Measurements from ENCODE around the gene SLC38A6.
"Not testable (repeated sequence)": the region's sequence is repeated elsewhere in the genome, so short reads cannot be mapped to it uniquely, and the experiment has no call there.

Gene SLC38A6

DNA sequence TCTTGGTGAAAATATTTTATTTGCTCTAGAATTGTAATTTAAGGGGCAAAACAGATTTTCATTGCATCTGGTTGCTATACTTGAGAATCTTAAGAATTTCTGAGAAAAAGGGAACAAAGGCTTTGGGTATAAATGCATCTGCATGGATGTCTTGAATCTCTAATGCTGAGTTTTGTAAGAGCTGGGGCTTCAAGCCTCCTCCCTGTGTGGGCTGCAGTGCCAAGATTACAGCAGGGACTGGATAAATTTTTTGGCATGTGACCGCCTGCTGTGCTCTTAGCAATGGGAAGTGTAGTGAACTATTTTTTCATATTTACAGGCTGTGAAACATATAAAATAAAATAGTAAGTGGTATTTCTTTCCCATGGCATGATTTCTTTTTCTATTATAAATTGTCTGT, 70.0 kb downstream of the SLC38A6 start:
- DNase-seq: no peak

DNA sequence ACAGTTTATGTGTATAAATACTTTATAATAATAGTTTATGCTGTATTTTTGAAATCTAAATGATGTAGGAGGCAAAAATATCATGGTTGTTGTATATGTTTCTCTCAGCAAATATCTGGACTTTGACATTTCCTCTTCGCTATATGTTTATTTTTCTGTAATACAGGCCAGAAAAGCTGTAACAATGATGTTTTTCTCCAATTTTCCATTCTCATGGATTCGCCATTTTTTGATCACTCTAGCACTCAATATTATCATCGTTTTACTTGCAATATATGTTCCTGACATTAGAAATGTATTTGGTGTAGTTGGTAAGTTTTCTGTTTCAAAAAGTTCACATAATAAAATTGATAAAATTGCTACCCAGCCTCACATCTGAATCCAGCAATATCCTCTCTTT, 70.6 kb downstream of the SLC38A6 start:
- DNase-seq: no peak

DNA sequence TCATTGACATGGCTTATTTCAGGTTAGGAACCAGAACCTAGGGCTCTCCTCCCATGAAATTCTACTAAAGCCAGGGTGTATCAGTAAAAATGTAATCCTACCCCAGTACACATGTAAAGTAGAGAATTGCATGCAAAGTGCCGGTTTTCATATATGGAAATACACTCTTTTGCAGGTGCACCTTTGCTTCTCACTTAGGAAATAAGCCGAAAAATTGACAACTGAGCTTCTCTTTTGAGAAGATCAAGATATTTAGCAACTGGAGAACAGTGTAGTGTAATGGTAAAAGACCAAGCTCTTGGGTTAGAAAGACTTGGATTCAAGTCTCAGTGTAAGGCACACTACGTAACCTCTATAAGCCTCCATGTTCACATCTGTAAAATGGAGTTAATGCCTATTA, 82.4 kb downstream of the SLC38A6 start:
- no peak for DNase-seq

DNA sequence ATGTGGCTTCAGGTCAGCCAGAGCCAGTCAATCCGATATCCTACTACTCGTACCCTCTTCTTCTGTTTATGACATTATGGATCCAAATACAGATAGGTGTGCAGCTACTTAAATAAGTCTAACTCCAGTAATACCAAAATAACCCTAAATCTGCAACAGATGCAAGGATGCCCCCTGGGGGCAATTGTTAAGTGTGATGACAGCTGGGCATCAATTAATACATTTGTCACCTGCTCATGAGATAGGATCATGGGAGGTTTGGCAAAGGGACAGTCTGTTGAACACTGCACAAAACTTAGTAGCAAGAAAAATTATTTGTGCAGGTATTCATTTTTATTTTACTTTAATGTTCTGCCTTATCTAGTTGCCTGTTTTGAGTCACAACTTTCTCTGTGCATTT, 83.2 kb downstream of the SLC38A6 start:
- DNase-seq: no peak

DNA sequence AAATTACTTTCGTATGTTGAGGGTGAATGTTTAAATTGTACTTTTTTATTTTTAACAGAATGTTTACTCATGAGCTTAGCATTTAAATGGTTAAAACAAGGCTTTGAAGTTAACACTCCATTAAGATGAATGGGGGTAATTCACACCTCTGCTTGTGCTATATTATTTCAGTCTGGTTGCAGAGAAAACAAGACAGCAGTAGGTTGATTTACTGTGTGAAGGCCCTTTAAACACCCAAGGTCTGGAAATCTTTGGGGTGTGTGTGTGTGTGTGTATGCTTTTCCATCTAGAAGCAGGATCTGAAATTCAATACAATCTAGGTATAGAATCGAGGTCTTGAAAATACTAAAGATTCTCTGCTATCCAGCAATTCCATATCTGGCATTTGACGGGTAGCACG, 83.8 kb downstream of the SLC38A6 start:
- no peak for DNase-seq

DNA sequence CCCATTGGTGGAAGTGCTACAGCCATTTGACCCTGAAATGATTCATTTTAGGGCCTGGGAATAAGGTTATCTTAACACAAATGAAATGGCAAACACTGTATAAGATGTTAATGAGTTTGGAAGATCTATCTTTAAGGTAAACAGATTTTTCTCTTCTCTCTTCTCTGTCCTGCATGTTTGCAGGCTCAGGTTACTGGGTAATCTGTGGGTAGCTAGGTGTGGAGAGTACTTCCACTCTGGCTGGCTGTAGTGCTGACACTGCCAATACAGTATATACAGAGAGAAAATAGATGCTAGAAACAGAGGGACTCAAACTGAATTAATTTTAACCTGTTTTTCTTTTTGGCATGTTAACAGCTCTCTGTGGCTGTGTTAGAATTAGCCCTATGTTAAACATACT, 84.6 kb downstream of the SLC38A6 start:
- DNase-seq: no peak

DNA sequence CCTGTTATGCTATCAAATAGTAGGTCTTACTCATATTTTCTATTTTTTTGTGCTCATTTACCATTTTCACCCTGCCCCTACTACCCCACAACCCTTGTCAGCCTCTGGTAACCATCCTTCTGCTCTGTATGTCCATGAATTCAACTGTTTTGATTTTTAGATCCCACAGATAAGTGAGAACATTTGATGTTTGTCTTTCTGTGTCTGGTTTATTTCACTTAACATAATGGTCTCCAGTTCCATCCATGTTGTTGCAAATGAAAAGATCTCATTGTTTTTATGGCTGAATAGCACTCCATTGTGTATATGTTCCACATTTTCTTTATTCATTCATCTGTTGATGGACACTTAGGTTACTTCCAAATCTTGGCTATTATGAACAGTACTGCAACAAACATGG, 91.4 kb downstream of the SLC38A6 start:
- not testable (repeated sequence) for DNase-seq

DNA sequence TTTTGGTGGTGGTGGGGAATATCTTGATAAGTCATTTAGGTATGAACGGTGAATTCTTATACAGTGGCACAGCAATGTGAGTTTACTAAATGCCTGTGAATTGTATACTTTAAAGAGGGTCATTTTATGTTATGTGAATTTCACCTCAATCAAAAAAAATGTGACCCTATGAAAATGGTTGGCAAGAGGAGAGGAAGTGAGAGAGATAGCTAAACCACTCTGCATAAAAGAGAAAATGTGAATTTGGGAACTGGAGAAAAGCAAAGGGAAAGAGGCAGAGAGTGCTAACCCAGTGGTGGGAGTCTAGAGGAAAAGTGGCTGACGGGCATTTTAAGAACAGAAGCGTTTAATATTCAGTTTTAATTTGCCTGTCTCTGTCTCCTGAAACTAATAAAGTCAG, 93.8 kb downstream of the SLC38A6 start:
- no peak for DNase-seq

DNA sequence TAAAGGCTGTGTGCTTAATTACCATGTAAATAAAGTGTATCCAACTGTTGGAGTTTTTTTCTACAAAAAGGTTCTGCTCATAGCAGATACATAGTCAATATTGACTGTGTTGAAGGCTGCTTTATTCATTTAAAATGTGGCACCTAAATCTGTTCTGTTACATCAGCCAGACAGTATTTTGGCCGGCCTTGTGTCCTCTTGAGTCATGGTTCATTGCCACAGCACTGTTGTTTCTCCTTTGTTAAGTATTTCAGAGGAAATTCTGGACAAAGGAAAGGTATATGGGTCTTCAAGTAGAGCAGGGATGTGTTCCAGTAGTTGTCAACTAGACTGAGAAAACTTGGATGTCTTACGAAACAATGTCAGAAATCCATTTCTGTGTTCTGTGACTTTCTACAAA, 95.5 kb downstream of the SLC38A6 start:
- DNase-seq: no peak

DNA sequence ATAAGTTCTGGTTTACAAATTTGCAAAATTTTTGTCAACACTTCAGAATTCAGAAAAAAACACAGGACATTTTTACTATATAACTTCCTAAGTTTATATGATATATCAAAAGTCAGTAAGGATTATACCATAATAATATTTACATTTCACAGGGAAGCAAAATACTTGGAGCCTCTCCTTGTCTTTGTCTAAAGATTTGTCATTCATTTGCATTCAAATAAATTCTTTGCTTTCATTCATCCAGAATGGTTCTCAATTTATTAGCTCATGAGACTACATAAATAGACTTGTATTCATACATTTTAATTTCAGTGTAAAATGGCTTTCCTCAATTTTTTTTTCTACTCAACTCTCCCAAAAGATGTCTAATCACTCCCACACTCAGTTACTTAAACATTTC, 96.4 kb downstream of the SLC38A6 start:
- no peak for DNase-seq

DNA sequence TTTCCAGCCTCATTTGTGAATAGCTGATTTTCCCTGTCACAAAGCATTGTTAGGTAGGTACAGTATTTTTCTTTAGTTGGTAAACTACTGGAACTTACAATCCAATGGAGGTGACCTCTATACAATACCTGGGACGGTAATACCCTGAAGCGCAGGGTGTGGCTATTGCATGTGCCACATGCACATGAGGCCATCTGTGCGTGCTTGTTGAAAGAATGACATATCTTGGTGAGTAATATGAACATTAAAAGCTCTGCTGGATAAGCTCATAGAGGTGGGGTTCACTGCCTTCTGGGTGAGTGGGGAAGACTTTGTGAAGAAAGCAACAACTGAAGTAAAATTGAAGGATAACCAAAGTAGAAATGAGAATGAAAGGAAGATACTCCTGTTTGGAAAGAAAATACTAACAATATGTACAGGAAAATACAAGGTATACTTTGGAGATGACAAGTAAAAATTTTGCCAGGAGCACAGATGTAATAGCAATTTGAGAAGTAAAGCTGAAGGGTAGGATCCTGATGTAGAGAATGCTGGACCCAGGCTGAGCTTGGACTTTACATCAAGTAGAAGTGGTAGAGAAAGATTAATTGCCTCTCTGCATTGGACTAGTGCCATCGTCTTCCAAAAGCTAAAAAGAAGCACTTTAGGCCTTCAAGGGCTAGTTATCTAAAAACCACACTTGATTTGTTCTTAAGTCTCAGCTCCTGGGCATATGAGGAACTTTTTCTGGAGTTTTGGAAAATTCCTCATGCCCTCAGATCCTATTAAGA, 97.1 kb downstream of the SLC38A6 start:
- DNase-seq: no peak

DNA sequence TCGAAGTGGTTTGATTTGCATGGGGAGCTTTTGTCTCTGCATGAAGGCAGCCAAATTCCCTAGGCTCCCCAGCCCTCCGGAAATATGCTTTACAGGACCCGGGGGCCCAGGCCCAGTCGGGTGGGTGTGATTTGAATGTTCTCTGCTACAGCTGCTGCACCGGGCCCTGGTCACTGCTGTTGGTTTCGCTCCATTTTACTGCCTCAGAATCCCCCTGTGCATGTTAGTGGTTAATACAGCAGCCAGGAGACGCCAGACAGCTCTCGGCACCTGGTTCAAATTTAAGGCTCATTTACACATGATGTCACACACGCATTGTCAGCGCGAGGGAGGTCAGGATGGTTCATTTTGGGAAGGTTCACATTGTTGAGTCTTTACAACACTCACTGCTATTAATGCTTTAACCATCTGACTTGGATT, 99.6 kb downstream of the SLC38A6 start:
- no peak for DNase-seq

DNA sequence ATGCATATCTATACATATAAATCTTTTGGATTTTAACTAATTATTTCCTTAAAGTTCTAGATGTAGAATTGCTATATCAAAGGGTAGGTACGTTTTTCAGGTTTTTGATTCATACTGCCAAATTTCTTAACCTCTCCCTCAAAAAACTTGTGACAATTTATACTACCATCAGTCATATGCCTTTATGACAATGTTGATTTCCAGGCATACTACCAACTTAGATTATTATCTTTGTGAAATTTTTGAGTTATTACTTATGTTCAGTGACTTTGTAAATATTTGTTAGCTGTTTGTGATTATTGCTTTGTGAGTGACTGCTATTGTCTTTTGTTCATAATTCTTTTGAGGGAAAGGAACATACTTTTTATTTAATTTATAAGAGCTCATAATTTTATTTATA, 107.0 kb downstream of the SLC38A6 start:
- no peak for DNase-seq

DNA sequence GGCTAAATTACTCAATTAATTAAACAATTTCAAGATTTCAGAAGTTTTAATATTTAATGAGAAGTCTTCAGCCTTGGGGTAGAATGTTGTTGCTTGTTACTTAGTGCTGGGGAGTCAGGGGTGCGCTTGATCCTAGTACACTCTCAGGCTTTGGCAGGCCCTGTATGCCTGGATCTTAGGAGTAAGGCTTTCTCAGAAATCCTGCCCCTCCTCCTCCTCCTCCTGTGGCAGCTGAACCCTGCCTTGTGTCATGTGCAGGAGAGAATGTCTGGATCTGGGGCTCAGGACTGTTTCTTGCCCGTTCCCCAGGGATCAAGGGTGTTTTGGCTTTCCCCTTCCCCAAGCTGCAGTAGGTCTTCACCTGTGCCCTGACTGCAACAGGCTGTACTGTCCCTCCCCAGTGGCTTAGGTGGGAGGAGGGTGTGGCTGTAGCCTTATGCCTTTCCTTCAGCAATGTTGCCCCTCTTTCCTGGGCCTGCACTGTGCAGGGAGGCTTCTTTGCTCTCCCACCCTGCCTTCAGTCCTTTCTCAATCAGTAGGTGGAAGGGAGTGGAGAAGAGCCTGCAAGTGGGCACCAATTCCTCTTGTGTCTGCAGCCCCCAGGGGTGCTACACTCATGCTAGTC, 108.2 kb downstream of the SLC38A6 start:
- no peak for DNase-seq

DNA sequence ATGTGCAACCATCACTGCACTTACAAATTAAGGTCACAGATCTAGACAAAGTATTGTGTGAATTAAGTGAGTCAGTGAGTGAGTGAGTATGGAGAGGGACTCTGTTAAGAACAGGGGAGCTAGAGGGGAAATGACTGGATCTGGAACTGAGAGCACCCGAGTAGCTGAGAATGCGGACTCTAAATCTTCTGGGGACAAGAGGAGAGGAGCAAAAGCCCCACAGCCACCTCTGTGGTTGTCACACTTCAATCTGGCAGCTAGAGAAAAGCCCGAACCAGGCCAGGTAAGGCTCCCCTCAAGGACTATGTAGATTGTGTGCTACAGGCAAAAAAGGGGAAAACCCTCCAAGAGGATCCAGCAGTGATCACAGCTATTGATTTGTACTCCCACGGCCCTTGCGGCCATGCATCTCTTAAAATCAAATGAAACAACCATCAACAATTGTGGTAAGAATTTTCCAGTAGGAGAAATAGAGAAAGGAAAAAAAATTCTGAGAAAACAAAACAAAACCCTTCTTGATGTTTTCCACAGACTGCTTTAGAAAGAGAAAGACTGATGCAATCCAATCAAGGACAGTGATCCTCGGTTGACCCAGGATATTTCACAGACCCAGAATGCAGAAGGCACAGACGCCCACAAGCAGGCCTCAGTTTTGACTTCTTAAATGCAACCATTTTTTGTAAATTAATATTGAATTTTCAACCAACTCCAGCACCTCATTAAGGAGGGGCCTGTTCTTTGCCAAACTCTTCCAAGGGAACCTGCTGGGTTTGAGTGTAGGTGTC, 109.6 kb downstream of the SLC38A6 start:
- no peak for DNase-seq

DNA sequence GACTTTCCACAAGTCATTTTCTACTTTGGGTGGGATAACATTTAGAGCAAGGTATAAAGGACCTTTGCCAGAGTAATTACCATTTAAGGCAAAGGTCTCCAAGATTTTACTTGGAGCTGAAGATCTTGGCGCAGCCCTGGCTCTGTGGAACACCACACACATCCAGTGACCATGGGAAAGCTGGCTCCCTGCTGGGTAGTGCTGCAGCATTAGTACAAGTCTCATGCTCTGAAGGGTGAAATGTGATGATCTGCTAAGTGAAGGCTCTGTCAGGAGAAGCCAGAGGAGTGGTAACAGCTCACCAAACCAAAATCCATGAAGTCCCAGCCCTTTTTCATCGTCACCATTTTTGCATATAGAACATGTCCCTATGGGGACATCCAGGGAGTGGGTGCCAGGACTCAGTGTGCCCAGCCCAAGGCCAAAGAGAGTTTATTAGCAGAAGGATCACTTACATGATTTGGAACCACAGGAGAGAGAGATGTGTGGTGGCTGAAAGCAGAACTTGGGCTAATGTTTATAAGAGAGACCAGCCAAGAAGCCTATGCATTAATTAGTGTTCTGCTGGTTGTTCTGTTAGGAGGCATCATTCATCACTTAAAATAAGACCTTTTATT, 110.7 kb downstream of the SLC38A6 start:
- DNase-seq: no peak

DNA sequence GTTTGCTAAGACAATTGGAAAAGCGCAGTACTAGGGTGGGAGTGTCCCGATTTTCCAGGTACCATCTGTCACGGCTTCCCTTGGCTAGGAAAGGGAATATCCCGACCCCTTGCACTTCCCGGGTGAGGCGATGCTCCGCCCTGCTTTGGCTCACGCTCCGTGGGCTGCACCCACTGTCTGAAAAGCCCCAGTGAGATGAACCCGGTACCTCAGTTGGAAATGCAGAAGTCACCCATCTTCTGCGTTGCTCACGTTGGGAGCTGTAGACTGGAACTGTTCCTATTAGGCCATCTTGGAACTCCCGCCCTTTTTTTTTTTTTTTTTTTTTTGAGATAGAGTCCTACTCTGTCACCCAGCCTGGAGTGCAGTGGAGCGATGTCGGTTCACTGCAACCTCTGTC, 117.1 kb downstream of the SLC38A6 start:
- DNase-seq: not testable (repeated sequence)

DNA sequence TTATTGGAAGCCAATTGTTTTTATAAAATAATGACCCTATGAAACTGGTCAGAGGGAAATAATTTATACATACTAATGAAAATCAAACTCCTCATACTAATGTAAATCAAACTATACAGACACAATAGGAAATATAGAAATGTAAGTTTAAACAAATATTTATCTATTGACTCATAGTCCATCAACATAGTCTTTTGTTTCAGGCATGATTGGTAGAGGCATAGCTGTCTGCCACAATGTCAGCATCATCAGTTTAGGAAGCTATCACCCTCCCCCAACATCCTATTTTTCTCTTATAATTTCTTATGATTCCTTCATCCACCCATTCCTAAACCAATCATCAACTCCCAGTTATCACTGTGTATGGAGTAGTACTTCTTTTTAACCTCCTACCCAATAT, 117.7 kb downstream of the SLC38A6 start:
- no peak for DNase-seq

DNA sequence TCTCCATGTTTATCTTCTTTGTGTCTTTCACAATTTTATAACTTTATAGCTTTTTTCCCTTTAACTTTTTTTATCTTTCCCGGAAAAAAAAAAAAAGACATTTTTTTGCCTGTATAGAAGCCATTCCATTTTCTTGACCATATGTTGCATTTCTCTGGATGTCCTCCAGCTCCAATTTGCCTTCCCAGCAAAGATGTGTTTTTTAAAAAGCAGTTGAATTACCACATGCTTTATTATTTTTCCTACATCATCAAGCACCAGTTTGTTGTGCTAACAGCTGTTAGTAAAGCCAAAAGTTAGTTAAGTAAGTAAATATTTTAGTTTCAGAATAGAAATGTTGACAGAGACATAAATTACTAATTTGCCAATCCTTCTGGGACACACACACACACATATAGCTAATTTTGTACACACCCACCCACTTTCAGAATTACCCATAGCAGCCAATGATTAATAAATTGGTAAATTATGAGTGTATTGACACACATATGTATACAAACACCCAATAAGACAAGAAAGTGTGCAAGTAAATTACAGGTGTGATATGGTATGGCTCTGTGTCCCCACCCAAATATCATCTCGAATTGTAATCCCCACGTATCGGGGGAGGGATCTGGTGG, 118.3 kb downstream of the SLC38A6 start:
- DNase-seq: no peak

DNA sequence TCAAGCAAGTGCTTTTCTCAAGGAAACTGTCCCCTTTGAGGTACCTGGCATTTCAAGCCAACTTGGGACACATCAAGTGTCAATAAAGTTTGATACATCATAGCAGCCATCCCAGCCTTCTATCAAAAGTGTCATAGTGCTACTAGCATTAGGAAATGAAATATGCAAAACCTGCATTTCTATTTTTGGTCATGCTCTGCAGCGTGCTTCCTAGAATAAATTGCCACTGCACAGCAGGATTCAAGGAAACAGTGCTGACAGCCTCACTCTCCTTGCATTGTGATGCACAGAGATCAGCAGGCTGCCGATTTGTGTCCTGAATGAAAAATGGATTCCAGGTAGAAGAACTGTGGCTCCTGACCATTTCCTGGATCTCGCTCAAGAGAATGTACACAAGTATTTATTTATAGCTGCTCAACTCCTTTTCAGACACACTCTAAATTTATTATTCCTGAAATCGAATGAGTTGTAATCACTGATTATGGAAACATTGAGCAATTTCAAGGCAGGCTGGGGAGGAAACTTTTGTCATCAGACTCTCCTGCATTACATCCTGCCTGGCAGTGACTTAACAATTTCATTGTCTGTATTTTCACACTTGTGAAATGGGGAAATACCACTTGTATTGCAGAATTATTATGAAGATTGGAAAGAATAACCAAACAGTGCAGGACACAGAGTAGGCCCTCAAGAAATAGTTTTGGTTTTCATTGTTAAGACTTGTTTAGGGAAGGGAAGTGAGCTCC, 120.9 kb downstream of the SLC38A6 start:
- DNase-seq: no peak

All from right kidney (tissue), 1 donor.